ENCODE measurements around the gene WRNIP1.

GRCh38 chr6:2756687-2757224 is 8.4 kb upstream of the WRNIP1 start:
- TF ChIP-seq CTCF (IDR thresholded peaks at IDR 0.05 in 4 of 5, conservative IDR thresholded peaks at IDR 0.05 in 1 of 5): no peak
- no peak for TF ChIP-seq POLR2A (IDR thresholded peaks at IDR 0.05)

Measured in gastrocnemius medialis (tissue), 4 donors.